ENCODE data around the gene TAPBP. TPM values are rescaled to one million over a fixed set of nuclear protein-coding genes. Genes with fewer than 3 reads are reported as not detected.
A peak's percentile ranks its signal among the peaks of the same experiment; 100 is the strongest.

TAPBP gene
- total RNA-seq, 1 experiment from 2014 or later, result 28.2 TPM

- DNase-seq, result no peak
- H2BK5ac ChIP-seq (ENCODE audit: insufficient read length, low read length), result no peak overlapping the region
These were observed 19.6 kb downstream of the TAPBP start for GRCh38 chr6:33294086-33294823.

More at GRCh38 chr6:33294086-33294823, 19.6 kb downstream of the TAPBP start:
- no peaks in the 10 kb centered on the region for H3K9me3 Mint-ChIP-seq
- Histone ChIP-seq H2AFZ (ENCODE audit: low read length) (no peak overlapping the region), H3K9me3 (ENCODE audit: control insufficient read depth, low read depth, low read length) (no peaks in the 10 kb centered on the region), H2BK12ac (ENCODE audit: insufficient read length, low read depth, low read length) (no peak overlapping the region), H2BK15ac (ENCODE audit: low read depth, low read length) (no peak overlapping the region), H3T11ph (ENCODE audit: low read length) (no peak overlapping the region), H4K91ac (ENCODE audit: insufficient read length, low read depth, low read length) (no peak overlapping the region), H2BK120ac (ENCODE audit: low read depth, low read length, poor library complexity, severe bottlenecking) (no peak overlapping the region), H3K27ac (ENCODE audit: insufficient read length, low read depth, low read length) (no peak overlapping the region), H3K79me1 (ENCODE audit: insufficient read depth, low read depth, low read length, poor library complexity, severe bottlenecking) (no peaks in the 10 kb centered on the region), H3K14ac (ENCODE audit: insufficient read depth, low read length) (no peak overlapping the region), H3K18ac (ENCODE audit: insufficient read length, low read depth, low read length) (no peak overlapping the region), H3K4ac (ENCODE audit: low read depth, low read length) (no peak overlapping the region), H3K4me2 (ENCODE audit: insufficient read depth, insufficient read length, low read length) (no peak overlapping the region), H3K23me2 (ENCODE audit: insufficient read length, low read depth, low read length, poor library complexity, severe bottlenecking) (peaks cover 25% of the 10 kb centered on the region), H3K56ac (ENCODE audit: insufficient read length, low read depth, low read length) (no peak overlapping the region), H3K4me1 (ENCODE audit: insufficient read depth, low read length) (no peaks in the 10 kb centered on the region), H4K5ac (ENCODE audit: insufficient read length, low read depth, low read length) (no peak overlapping the region), H4K8ac (replicated peaks; ENCODE audit: insufficient read length, low read depth, low read length) (no peak overlapping the region), H3K79me2 (ENCODE audit: insufficient read depth, low read length) (peaks cover 5% of the 10 kb centered on the region; the same call in 1 of the 2 replicates), H3K23ac (ENCODE audit: insufficient read length, low read depth, low read length) (no peak overlapping the region), H2BK20ac (ENCODE audit: low read depth, low read length, poor library complexity, severe bottlenecking) (no peak overlapping the region), H2AK5ac (ENCODE audit: insufficient read length, low read length) (no peak overlapping the region), H3K27me3 (ENCODE audit: insufficient read depth, low read length) (no peaks in the 10 kb centered on the region), H3K9ac (ENCODE audit: extremely low read depth, insufficient read length, low read length) (no peak overlapping the region), H4K20me1 (ENCODE audit: control insufficient read depth, insufficient read depth, insufficient read length) (no peaks in the 10 kb centered on the region)
- TF ChIP-seq CTCF (conservative IDR thresholded peaks at IDR 0.05), result no peak
- H3K27ac Mint-ChIP-seq, result peak overlapping the region in 1 of 3 experiments; percentile 8; a peak in 2 of 7 replicates
- peaks cover 13 to 21% of the 10 kb centered on the region in 2 experiments for H3K4me1 Mint-ChIP-seq
- no CpG with 5 or more reads among the region's 10 CpGs for WGBS (ENCODE audit: extremely low coverage, insufficient read length, low lambda C conversion rate)
- peaks cover 16 to 46% (median 44%) of the 10 kb centered on the region in 3 experiments for H3K36me3 Mint-ChIP-seq (ENCODE audit: insufficient read depth in 1 of 3, low read depth in 3 of 3)
- H3K4me3 Mint-ChIP-seq, result peak overlapping the region in 1 of 2 experiments; percentile 41; a peak in 2 of 5 replicates
- H3K27me3 Mint-ChIP-seq (ENCODE audit: low read depth), result no peaks in the 10 kb centered on the region

Measured in H9 (cell line).